Ishikawa (cell line): ENCODE results near the gene TMEM214.

Source experiments
- CEBPB ChIP-seq: IDR thresholded peaks from 2 replicates; pipeline ENCODE4 v1.6.1; 2012
- CREB1 ChIP-seq: IDR thresholded peaks from 2 replicates; pipeline ENCODE4 v1.6.1; 2012; ENCODE audit warnings: low read depth
- EGR1 ChIP-seq: IDR thresholded peaks from 2 replicates; pipeline ENCODE4 v1.6.1; 2012
- EP300 ChIP-seq: IDR thresholded peaks from 2 replicates; pipeline ENCODE4 v1.6.1; 2012; ENCODE audit warnings: borderline replicate concordance
- FOXM1 ChIP-seq: IDR thresholded peaks from 2 replicates; pipeline ENCODE4 v1.6.1; 2012; ENCODE audit warnings: low read depth, borderline replicate concordance
- MAX ChIP-seq: IDR thresholded peaks from 2 replicates; pipeline ENCODE4 v1.6.1; 2012
- NFIC ChIP-seq: IDR thresholded peaks from 2 replicates; pipeline ENCODE4 v1.6.1; 2012
- RAD21 ChIP-seq: IDR thresholded peaks from 2 replicates; pipeline ENCODE4 v1.6.1; 2012; ENCODE audit warnings: low read depth
- REST ChIP-seq: IDR thresholded peaks from 2 replicates; pipeline ENCODE4 v1.6.1; 2012; ENCODE audit warnings: low read depth, mild to moderate bottlenecking
- TAF1 ChIP-seq: IDR thresholded peaks from 2 replicates; pipeline ENCODE4 v1.6.1; 2012; ENCODE audit warnings: low read depth, mild to moderate bottlenecking
- TCF12 ChIP-seq: IDR thresholded peaks from 2 replicates; pipeline ENCODE4 v1.6.1; 2012; ENCODE audit warnings: low read depth
- TEAD4 ChIP-seq: IDR thresholded peaks from 2 replicates; pipeline ENCODE4 v1.6.1; 2012
- USF1 ChIP-seq: IDR thresholded peaks from 2 replicates; pipeline ENCODE4 v1.6.1; 2012
- YY1 ChIP-seq: IDR thresholded peaks from 2 replicates; pipeline ENCODE4 v1.6.1; 2012; ENCODE audit warnings: low read depth
- ZBTB7A ChIP-seq: IDR thresholded peaks from 2 replicates; pipeline ENCODE4 v1.6.1; 2012; ENCODE audit warnings: low read depth

TMEM214 gene

GRCh38 chr2:27051902-27052645, 19.3 kb downstream of the TMEM214 start:
- TF ChIP-seq FOXM1 (no peak), TCF12 (no peak), YY1 (no peak), CREB1 (no peak), MAX (no peak), CEBPB (no peak), TEAD4 (no peak), EP300 (no peak), RAD21 (no peak), USF1 (no peak), EGR1 (no peak), TAF1 (no peak), ZBTB7A (no peak; the same call in 1 of the 2 replicates), REST (no peak), NFIC (no peak)

- no peak for TF ChIP-seq FOXM1
- TF ChIP-seq REST: no peak
- TF ChIP-seq TCF12: no peak
- no peak for TF ChIP-seq EGR1
- no peak for TF ChIP-seq TAF1
- no peak for TF ChIP-seq YY1
- TF ChIP-seq CEBPB: no peak
- no peak for TF ChIP-seq CREB1
- TF ChIP-seq MAX: no peak
- no peak for TF ChIP-seq RAD21
- no peak for TF ChIP-seq NFIC
- TF ChIP-seq ZBTB7A: no peak
- TF ChIP-seq USF1: no peak
Measured at GRCh38 chr2:27053321-27053720, 20.6 kb downstream of the TMEM214 start.

- no peak for TF ChIP-seq TCF12
- no peak for TF ChIP-seq FOXM1
- no peak for TF ChIP-seq RAD21
Measured at GRCh38 chr2:27053776-27054175, 21.0 kb downstream of the TMEM214 start.

- TF ChIP-seq CREB1 (no peak), NFIC (no peak), CEBPB (no peak), FOXM1 (no peak), RAD21 (no peak), TEAD4 (no peak), USF1 (no peak), MAX (no peak), ZBTB7A (no peak), YY1 (no peak), EP300 (no peak), REST (no peak), EGR1 (no peak), TCF12 (no peak)
Measured at GRCh38 chr2:27054721-27055120, 22.0 kb downstream of the TMEM214 start.
